NCI-H187 (cell line): Measurements from ENCODE around the gene ACTL10.
"Not testable (repeated sequence)": the region's sequence is repeated elsewhere in the genome, so short reads cannot be mapped to it uniquely, and the experiment has no call there.

Experiments used
- DNase-seq, 2 experiments: peaks; one replicate each; lab custom pipeline; 2025; lab: John Stamatoyannopoulos, UW

The ACTL10 gene

GRCh38 chr20:33666293-33667244 is at the start of gene ACTL10:
Gene ACTL10 (plus strand): TSS chr20:33666943. CDS start chr20:33667498, 555 bp downstream.
- DNase-seq = peak; percentile 93 to 98

GRCh38 chr20:33621717-33622400 is 44.9 kb upstream of the ACTL10 start:
- no peak for DNase-seq

- DNase-seq = no peak
Measured at GRCh38 chr20:33622705-33623365, 43.9 kb upstream of the ACTL10 start.

GRCh38 chr20:33624399-33624798 is 42.3 kb upstream of the ACTL10 start:
- no peak for DNase-seq

- no peak for DNase-seq
Measured at GRCh38 chr20:33626190-33626589, 40.6 kb upstream of the ACTL10 start.

- DNase-seq = no peak
Measured at GRCh38 chr20:33627577-33628216, 39.0 kb upstream of the ACTL10 start.

GRCh38 chr20:33629533-33629932 is 37.2 kb upstream of the ACTL10 start:
- DNase-seq = no peak

GRCh38 chr20:33629979-33630378 is 36.8 kb upstream of the ACTL10 start:
- no peak for DNase-seq

GRCh38 chr20:33630507-33630906 is 36.2 kb upstream of the ACTL10 start:
- no peak for DNase-seq

GRCh38 chr20:33631910-33632309 is 34.8 kb upstream of the ACTL10 start:
- not testable (repeated sequence) for DNase-seq

- no peak for DNase-seq
Measured at GRCh38 chr20:33635341-33635740, 31.4 kb upstream of the ACTL10 start.

GRCh38 chr20:33636776-33637175 is 30.0 kb upstream of the ACTL10 start:
- no peak for DNase-seq

GRCh38 chr20:33640287-33640686 is 26.5 kb upstream of the ACTL10 start:
- no peak for DNase-seq

- DNase-seq = no peak
Measured at GRCh38 chr20:33644313-33645071, 22.3 kb upstream of the ACTL10 start.

GRCh38 chr20:33645072-33645358 is 21.7 kb upstream of the ACTL10 start:
- no peak for DNase-seq

GRCh38 chr20:33645396-33645795 is 21.3 kb upstream of the ACTL10 start:
- no peak for DNase-seq

GRCh38 chr20:33646191-33646590 is 20.6 kb upstream of the ACTL10 start:
- no peak for DNase-seq

GRCh38 chr20:33646959-33647602 is 19.7 kb upstream of the ACTL10 start:
- not testable (repeated sequence) for DNase-seq

GRCh38 chr20:33647603-33648395 is 18.9 kb upstream of the ACTL10 start:
- no peak for DNase-seq

- no peak for DNase-seq
Measured at GRCh38 chr20:33648396-33649004, 18.2 kb upstream of the ACTL10 start.
